GM19239 (cell line): ENCODE results near the gene ERG.

Experiments
- DNase-seq: peaks from one replicate; pipeline ENCODE4 v3.0.0; 2011; ENCODE audit warnings: low spot score; ENCODE audit not compliant: insufficient read length
- FAIRE-seq: peaks from 2 replicates; lab custom pipeline; 2011; peaks lifted over from hg19 to GRCh38; lab: Jason Lieb, UNC

Gene ERG

GRCh38 chr21:38350684-38351083 lies 147.6 kb downstream of the ERG start:
- DNase-seq (no peak), FAIRE-seq (no peak)

- DNase-seq: no peak
- no peak for FAIRE-seq
Measured at GRCh38 chr21:38349977-38350376, 148.3 kb downstream of the ERG start.

- FAIRE-seq (no peak), DNase-seq (no peak)
Measured at GRCh38 chr21:38349111-38349746, 149.0 kb downstream of the ERG start.

GRCh38 chr21:38346286-38346685 lies 152.0 kb downstream of the ERG start:
- DNase-seq: no peak
- peak; percentile 8 for FAIRE-seq

- DNase-seq (no peak), FAIRE-seq (no peak)
Measured at GRCh38 chr21:38343691-38344090, 154.6 kb downstream of the ERG start.

- FAIRE-seq: no peak
Measured at GRCh38 chr21:38342739-38343138, 155.5 kb downstream of the ERG start.

GRCh38 chr21:38341546-38342012 lies 156.7 kb downstream of the ERG start:
- no peak for DNase-seq
- no peak for FAIRE-seq

More at GRCh38 chr21:38342739-38343138, 155.5 kb downstream of the ERG start:
- no peak for DNase-seq

- FAIRE-seq (no peak), DNase-seq (no peak)
Measured at GRCh38 chr21:38340131-38340530, 158.1 kb downstream of the ERG start.

GRCh38 chr21:38337793-38338192 lies 160.5 kb downstream of the ERG start:
- no peak for DNase-seq
- FAIRE-seq: no peak

GRCh38 chr21:38334866-38335265 lies 163.4 kb downstream of the ERG start:
- DNase-seq: no peak

GRCh38 chr21:38333301-38334272 lies 164.7 kb downstream of the ERG start:
- DNase-seq (no peak), FAIRE-seq (no peak)

More at GRCh38 chr21:38334866-38335265, 163.4 kb downstream of the ERG start:
- no peak for FAIRE-seq

GRCh38 chr21:38330666-38331065 lies 167.6 kb downstream of the ERG start:
- DNase-seq (no peak), FAIRE-seq (no peak)
